HCT116 (cell line): ENCODE measurements around the gene LTO1. TPM values are rescaled to one million over a fixed set of nuclear protein-coding genes. Genes with fewer than 3 reads are reported as not detected.

Experiments used
- ATAC-seq: fragments of 200-7000 bp; cut with Tn5 transposase; 2 replicates; pipeline ENCODE4 v1.9.1; 2020; ENCODE audit warnings: mild to moderate bottlenecking, moderate library complexity
- BruUV-seq: library from RNA; stranded (reverse); fragments of 400-500 nt; replicated peaks from 2 replicates; lab custom pipeline; 2021; lab: Mats Ljungman, UMichigan
- CTCF ChIA-PET: fragments of 300-600 bp; sonication (Branson Sonifier 250); formaldehyde crosslinking; loops from one replicate; lab custom pipeline; 2021; ENCODE audit warnings: antibody characterized with exemption; lab: Charles Lee
- POLR2A ChIA-PET: fragments of 300-600, 350-600 bp; sonication (Branson Sonifier 250); formaldehyde crosslinking; loops from one replicate; lab custom pipeline; 2021; ENCODE audit warnings: antibody characterized with exemption; lab: Charles Lee
- RAD21 ChIA-PET, 2 experiments: fragments of 300-600 bp; sonication (Branson Sonifier 250); formaldehyde crosslinking; loops; one replicate each; lab custom pipeline; 2023; ENCODE audit warnings: low total read pairs in 2 of 2; ENCODE audit not compliant: uncharacterized antibody in 2 of 2, unreplicated experiment in 2 of 2, low non-redundant PET in 1 of 2; lab: Charles Lee
- DNase-seq: peaks from one replicate; pipeline ENCODE4 v3.0.0-alpha.2; 2010; ENCODE audit warnings: low read depth, low spot score
- H2AFZ ChIP-seq: fragments of 200-600 bp; shearing (Covaris generic), sonication (generic); 2 replicates; pipeline ENCODE4 v1.6.1; 2017; ENCODE audit warnings: low read depth, mixed run types, mixed read lengths, antibody characterized with exemption, low read length; ENCODE audit not compliant: poor library complexity, severe bottlenecking
- H3K27ac ChIP-seq: 2 replicates; pipeline ENCODE4 v1.5.1; 2012; ENCODE audit warnings: low read depth, low read length
- H3K27me3 ChIP-seq: fragments of 200-600 bp; sonication (generic); 2 replicates; pipeline ENCODE4 v1.6.1; 2016; ENCODE audit warnings: mixed run types, low read length, mixed read lengths; ENCODE audit not compliant: insufficient read depth
- H3K36me3 ChIP-seq, 2 experiments: fragments of 200-500 bp in 1 of 2; fragments of 200-600 bp in 1 of 2; sonication (Bioruptor generic) in 1 of 2; sonication (generic) in 1 of 2; 2 replicates each; pipeline versions ENCODE4 v1.5.1 to v1.6.1; 2014 to 2016; ENCODE audit warnings: low read length in 2 of 2, inconsistent platforms in 1 of 2, mixed read lengths in 1 of 2, mixed run types in 1 of 2; ENCODE audit not compliant: insufficient read depth in 2 of 2, control insufficient read depth in 1 of 2
- H3K4me1 ChIP-seq, 2 experiments: fragments of 200-600 bp in 1 of 2; sonication (generic) in 1 of 2; 2 replicates each; pipeline versions ENCODE4 v1.5.1 to v1.6.1; 2012 to 2017; ENCODE audit warnings: low read length in 2 of 2, inconsistent platforms in 1 of 2, mild to moderate bottlenecking in 1 of 2, mixed read lengths in 1 of 2, mixed run types in 1 of 2, moderate library complexity in 1 of 2; ENCODE audit not compliant: insufficient read depth in 2 of 2, control insufficient read depth in 1 of 2
- H3K4me2 ChIP-seq: fragments of 200-600 bp; sonication (generic); 2 replicates; pipeline ENCODE4 v1.6.1; 2017; ENCODE audit warnings: mixed run types, low read length, mixed read lengths
- H3K4me3 ChIP-seq, 2 experiments: fragments of 200-600 bp in 1 of 2; sonication (generic) in 1 of 2; replicated peaks in 1 of 2; 2 replicates each; pipeline ENCODE4 v1.5.1; 2011 to 2016; ENCODE audit warnings: low read length in 2 of 2, control low read depth in 1 of 2, low read depth in 1 of 2, mild to moderate bottlenecking in 1 of 2, mixed read lengths in 1 of 2, mixed run types in 1 of 2
- H3K79me2 ChIP-seq: fragments of 200-600 bp; sonication (generic); 2 replicates; pipeline ENCODE4 v1.6.1; 2017; ENCODE audit warnings: mild to moderate bottlenecking, mixed run types, low read length, moderate library complexity, mixed read lengths; ENCODE audit not compliant: insufficient read depth
- H3K9ac ChIP-seq: fragments of 200-600 bp; sonication (generic); 2 replicates; pipeline ENCODE4 v1.6.1; 2016; ENCODE audit warnings: low read length, mixed read lengths
- H3K9me2 ChIP-seq: fragments of 200-600 bp; sonication (generic), shearing (Covaris generic); 2 replicates; pipeline ENCODE4 v1.6.1; 2017; ENCODE audit warnings: mixed run types, mild to moderate bottlenecking, moderate library complexity; ENCODE audit not compliant: insufficient read depth
- H3K9me3 ChIP-seq, 2 experiments: fragments of 200-500 bp in 1 of 2; fragments of 200-600 bp in 1 of 2; sonication (Bioruptor generic) in 1 of 2; sonication (generic) in 1 of 2; 2 replicates each; pipeline ENCODE4 v1.6.1; 2014 to 2017; ENCODE audit warnings: low read length in 2 of 2, mixed read lengths in 2 of 2, inconsistent platforms in 1 of 2, low read depth in 1 of 2, mild to moderate bottlenecking in 1 of 2, mixed run types in 1 of 2, moderate library complexity in 1 of 2; ENCODE audit not compliant: control insufficient read depth in 1 of 2, insufficient read depth in 1 of 2
- H4K20me1 ChIP-seq: fragments of 200-600 bp; sonication (generic), shearing (Covaris generic); 2 replicates; pipeline ENCODE4 v1.6.1; 2017; ENCODE audit warnings: mixed run types, mild to moderate bottlenecking, moderate library complexity; ENCODE audit not compliant: insufficient read depth
- ATF3 ChIP-seq: IDR thresholded peaks from 2 replicates; pipeline ENCODE4 v1.6.1; 2012
- CBX3 ChIP-seq: IDR thresholded peaks from 2 replicates; pipeline ENCODE4 v1.6.1; 2012; ENCODE audit warnings: low read depth
- CEBPB ChIP-seq: IDR thresholded peaks from 2 replicates; pipeline ENCODE4 v1.6.1; 2012; ENCODE audit warnings: low read depth
- EGR1 ChIP-seq: IDR thresholded peaks from 2 replicates; pipeline ENCODE4 v1.6.1; 2012; ENCODE audit warnings: low read depth
- ELF1 ChIP-seq: IDR thresholded peaks from 2 replicates; pipeline ENCODE4 v1.6.1; 2012; ENCODE audit warnings: low read depth, borderline replicate concordance
- EZH2 ChIP-seq: fragments of 200-600 bp; sonication (generic); IDR thresholded peaks from 2 replicates; pipeline ENCODE4 v1.6.1; 2017; ENCODE audit warnings: antibody characterized with exemption, mixed run types
- POLR2A ChIP-seq: IDR thresholded peaks from 2 replicates; pipeline ENCODE4 v1.7.0; 2011; ENCODE audit warnings: borderline replicate concordance; ENCODE audit not compliant: insufficient read depth, insufficient read length; ENCODE audit errors: extremely low read depth
- RAD21 ChIP-seq: IDR thresholded peaks from 2 replicates; pipeline ENCODE4 v1.6.1; 2012; ENCODE audit warnings: low read depth, mild to moderate bottlenecking
- SP1 ChIP-seq: IDR thresholded peaks from 2 replicates; pipeline ENCODE4 v1.6.1; 2012; ENCODE audit warnings: low read depth
- SRF ChIP-seq: IDR thresholded peaks from 2 replicates; pipeline ENCODE4 v1.6.1; 2012; ENCODE audit warnings: low read depth
- YY1 ChIP-seq: IDR thresholded peaks from 2 replicates; pipeline ENCODE4 v1.6.1; 2011; ENCODE audit warnings: low read length, low read depth, moderate library complexity, mild to moderate bottlenecking; ENCODE audit not compliant: insufficient replicate concordance; ENCODE audit errors: extremely low read depth
- intact Hi-C: fragments of 100-400 bp; cut with micrococcal nuclease; formaldehyde crosslinking; loops from 2 replicates; pipeline ENCODE4 v1.10.0; 2022
- total RNA-seq: library from RNA; stranded (reverse); gene quantifications from one replicate; pipeline ENCODE4 v1.2.1, GENCODE V29; 2021; ENCODE audit not compliant: unreplicated experiment
- TF ChIP-seq, protein P1 (sequence below), 3 experiments: fragments of 200-600 bp in 1 of 3; sonication (generic) in 1 of 3; IDR thresholded peaks in 2 of 3; conservative IDR thresholded peaks in 1 of 3; 2 replicates each; pipeline ENCODE4 v1.5.1; 2012 to 2017; ENCODE audit warnings: low read depth in 2 of 3, low read length in 2 of 3, antibody characterized with exemption in 1 of 3, borderline replicate concordance in 1 of 3, control low read depth in 1 of 3, mild to moderate bottlenecking in 1 of 3, mixed read lengths in 1 of 3, mixed run types in 1 of 3, moderate library complexity in 1 of 3; ENCODE audit not compliant: insufficient read depth in 1 of 3
- TF ChIP-seq, protein P2 (sequence below): IDR thresholded peaks from 2 replicates; pipeline ENCODE4 v1.6.1; 2012; ENCODE audit warnings: low read depth

Gene LTO1
- total RNA-seq, 1 experiment from 2014 or later: 21.3 TPM

DNA sequence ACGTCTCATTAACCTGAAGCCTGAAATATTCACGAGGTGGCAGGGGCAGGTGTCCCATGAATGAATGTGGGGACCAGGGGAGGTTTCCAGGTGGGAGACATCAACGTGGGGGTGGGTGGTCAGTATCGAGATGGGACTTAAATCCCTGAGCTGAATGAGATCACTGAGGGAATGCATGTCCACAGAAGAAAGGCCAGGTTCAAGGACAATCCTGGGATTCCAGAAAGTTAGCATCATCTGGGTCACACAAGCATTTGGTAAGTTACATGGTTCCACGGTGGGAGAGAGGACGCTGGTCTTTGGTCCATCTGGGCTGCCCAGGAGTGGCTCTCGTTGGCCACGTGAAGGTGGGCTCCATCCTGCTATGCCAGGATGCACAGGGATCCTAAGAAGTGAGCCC lies 56.9 kb downstream of the LTO1 start:
- no peak overlapping the region for H3K9ac ChIP-seq
- intact Hi-C loops: no loop called here
- CTCF ChIA-PET: no interaction called here
- POLR2A ChIA-PET: no interaction called here
- H4K20me1 ChIP-seq: no peaks in the 10 kb centered on the region
- H3K9me2 ChIP-seq: no peaks in the 10 kb centered on the region
- no peak overlapping the region for H2AFZ ChIP-seq
- no peak overlapping the region for H3K27ac ChIP-seq
- H3K27me3 ChIP-seq: no peaks in the 10 kb centered on the region
- no peak overlapping the region for H3K4me2 ChIP-seq
- ATAC-seq: no peak
- DNase-seq: no peak
- no peaks in the 10 kb centered on the region for H3K9me3 ChIP-seq
- BruUV-seq: no TSS peak
- no peak overlapping the region for H3K4me3 ChIP-seq
- TF ChIP-seq CEBPB: no peak
- TF ChIP-seq, protein P1, sequence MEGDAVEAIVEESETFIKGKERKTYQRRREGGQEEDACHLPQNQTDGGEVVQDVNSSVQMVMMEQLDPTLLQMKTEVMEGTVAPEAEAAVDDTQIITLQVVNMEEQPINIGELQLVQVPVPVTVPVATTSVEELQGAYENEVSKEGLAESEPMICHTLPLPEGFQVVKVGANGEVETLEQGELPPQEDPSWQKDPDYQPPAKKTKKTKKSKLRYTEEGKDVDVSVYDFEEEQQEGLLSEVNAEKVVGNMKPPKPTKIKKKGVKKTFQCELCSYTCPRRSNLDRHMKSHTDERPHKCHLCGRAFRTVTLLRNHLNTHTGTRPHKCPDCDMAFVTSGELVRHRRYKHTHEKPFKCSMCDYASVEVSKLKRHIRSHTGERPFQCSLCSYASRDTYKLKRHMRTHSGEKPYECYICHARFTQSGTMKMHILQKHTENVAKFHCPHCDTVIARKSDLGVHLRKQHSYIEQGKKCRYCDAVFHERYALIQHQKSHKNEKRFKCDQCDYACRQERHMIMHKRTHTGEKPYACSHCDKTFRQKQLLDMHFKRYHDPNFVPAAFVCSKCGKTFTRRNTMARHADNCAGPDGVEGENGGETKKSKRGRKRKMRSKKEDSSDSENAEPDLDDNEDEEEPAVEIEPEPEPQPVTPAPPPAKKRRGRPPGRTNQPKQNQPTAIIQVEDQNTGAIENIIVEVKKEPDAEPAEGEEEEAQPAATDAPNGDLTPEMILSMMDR (IDR thresholded peaks at IDR 0.05 in 2 of 3, conservative IDR thresholded peaks at IDR 0.05 in 1 of 3; ENCODE audit: borderline replicate concordance in 1 of 3, insufficient read depth in 1 of 3, low read depth in 2 of 3, low read length in 2 of 3): no peak
- no peak for TF ChIP-seq CBX3
- TF ChIP-seq ATF3: no peak
- TF ChIP-seq EZH2: no peak
- TF ChIP-seq SP1: no peak
- no peak for TF ChIP-seq RAD21
- no peak for TF ChIP-seq ELF1
- TF ChIP-seq EGR1: no peak
- no peak for TF ChIP-seq POLR2A
- no peak for TF ChIP-seq SRF
- no peak for TF ChIP-seq YY1
- TF ChIP-seq, protein P2, sequence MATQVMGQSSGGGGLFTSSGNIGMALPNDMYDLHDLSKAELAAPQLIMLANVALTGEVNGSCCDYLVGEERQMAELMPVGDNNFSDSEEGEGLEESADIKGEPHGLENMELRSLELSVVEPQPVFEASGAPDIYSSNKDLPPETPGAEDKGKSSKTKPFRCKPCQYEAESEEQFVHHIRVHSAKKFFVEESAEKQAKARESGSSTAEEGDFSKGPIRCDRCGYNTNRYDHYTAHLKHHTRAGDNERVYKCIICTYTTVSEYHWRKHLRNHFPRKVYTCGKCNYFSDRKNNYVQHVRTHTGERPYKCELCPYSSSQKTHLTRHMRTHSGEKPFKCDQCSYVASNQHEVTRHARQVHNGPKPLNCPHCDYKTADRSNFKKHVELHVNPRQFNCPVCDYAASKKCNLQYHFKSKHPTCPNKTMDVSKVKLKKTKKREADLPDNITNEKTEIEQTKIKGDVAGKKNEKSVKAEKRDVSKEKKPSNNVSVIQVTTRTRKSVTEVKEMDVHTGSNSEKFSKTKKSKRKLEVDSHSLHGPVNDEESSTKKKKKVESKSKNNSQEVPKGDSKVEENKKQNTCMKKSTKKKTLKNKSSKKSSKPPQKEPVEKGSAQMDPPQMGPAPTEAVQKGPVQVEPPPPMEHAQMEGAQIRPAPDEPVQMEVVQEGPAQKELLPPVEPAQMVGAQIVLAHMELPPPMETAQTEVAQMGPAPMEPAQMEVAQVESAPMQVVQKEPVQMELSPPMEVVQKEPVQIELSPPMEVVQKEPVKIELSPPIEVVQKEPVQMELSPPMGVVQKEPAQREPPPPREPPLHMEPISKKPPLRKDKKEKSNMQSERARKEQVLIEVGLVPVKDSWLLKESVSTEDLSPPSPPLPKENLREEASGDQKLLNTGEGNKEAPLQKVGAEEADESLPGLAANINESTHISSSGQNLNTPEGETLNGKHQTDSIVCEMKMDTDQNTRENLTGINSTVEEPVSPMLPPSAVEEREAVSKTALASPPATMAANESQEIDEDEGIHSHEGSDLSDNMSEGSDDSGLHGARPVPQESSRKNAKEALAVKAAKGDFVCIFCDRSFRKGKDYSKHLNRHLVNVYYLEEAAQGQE: no peak
- no peaks in the 10 kb centered on the region for H3K36me3 ChIP-seq
- no peaks in the 10 kb centered on the region for H3K4me1 ChIP-seq
- RAD21 ChIA-PET: no interaction called here
- H3K79me2 ChIP-seq: no peaks in the 10 kb centered on the region
